GM10847 (cell line): Measurements from ENCODE around the gene NHLH1.

Experiments used
- POLR2A ChIP-seq: IDR thresholded peaks from 2 replicates; pipeline ENCODE4 v1.6.1; 2011; ENCODE audit not compliant: insufficient read length; ENCODE audit errors: extremely low read depth

The NHLH1 gene

GRCh38 chr1:160401487-160401805 is 34.6 kb downstream of the NHLH1 start:
- TF ChIP-seq POLR2A: no peak

- TF ChIP-seq POLR2A: no peak
These were observed 35.3 kb downstream of the NHLH1 start for GRCh38 chr1:160402001-160402795.

GRCh38 chr1:160403244-160403643 is 36.4 kb downstream of the NHLH1 start:
- TF ChIP-seq POLR2A: no peak

GRCh38 chr1:160404094-160404493 is 37.2 kb downstream of the NHLH1 start:
- TF ChIP-seq POLR2A: no peak

GRCh38 chr1:160405331-160405877 is 38.5 kb downstream of the NHLH1 start:
- TF ChIP-seq POLR2A: no peak

- no peak for TF ChIP-seq POLR2A
These were observed 39.5 kb downstream of the NHLH1 start for GRCh38 chr1:160406131-160406968.

- no peak for TF ChIP-seq POLR2A
These were observed 41.2 kb downstream of the NHLH1 start for GRCh38 chr1:160407839-160408801.

- no peak for TF ChIP-seq POLR2A
These were observed 42.0 kb downstream of the NHLH1 start for GRCh38 chr1:160408864-160409263.

- no peak for TF ChIP-seq POLR2A
These were observed 42.6 kb downstream of the NHLH1 start for GRCh38 chr1:160409486-160409885.

GRCh38 chr1:160410406-160411005 is 43.6 kb downstream of the NHLH1 start:
- no peak for TF ChIP-seq POLR2A

GRCh38 chr1:160411271-160412027 is 44.6 kb downstream of the NHLH1 start:
- TF ChIP-seq POLR2A: no peak

GRCh38 chr1:160412028-160412362 is 45.1 kb downstream of the NHLH1 start:
- no peak for TF ChIP-seq POLR2A

GRCh38 chr1:160413716-160414115 is 46.8 kb downstream of the NHLH1 start:
- no peak for TF ChIP-seq POLR2A

GRCh38 chr1:160414881-160415280 is 48.0 kb downstream of the NHLH1 start:
- no peak for TF ChIP-seq POLR2A
